H1 (cell line): ENCODE measurements around the gene AMOTL2. TPM values are rescaled to one million over a fixed set of nuclear protein-coding genes. Genes with fewer than 3 reads are reported as not detected.

Experiments
- CTCF ChIA-PET: fragments of 300-600 bp; sonication (Branson Sonifier 250); formaldehyde crosslinking; loops from one replicate; lab custom pipeline; 2021; ENCODE audit not compliant: partially characterized antibody; lab: Charles Lee
- POLR2A ChIA-PET: fragments of 300-600 bp; sonication (Branson Sonifier 250); formaldehyde crosslinking; loops from one replicate; lab custom pipeline; 2021; ENCODE audit warnings: inconsistent platforms; ENCODE audit not compliant: partially characterized antibody; lab: Charles Lee
- DNase-seq, 2 experiments: peaks; one replicate each; pipeline versions ENCODE4 v3.0.0 to v3.0.0-alpha.2; 2010 to 2022; ENCODE audit warnings: low spot score in 2 of 2, low read depth in 1 of 2, mixed read lengths in 1 of 2
- FAIRE-seq: peaks from 2 replicates; lab custom pipeline; 2011; peaks lifted over from hg19 to GRCh38; lab: Jason Lieb, UNC
- H2AFZ ChIP-seq: 2 replicates; pipeline ENCODE4 v1.8.1; 2012; ENCODE audit warnings: low read length, inconsistent platforms
- H2AK5ac ChIP-seq: 2 replicates; pipeline ENCODE4 v1.6.1; 2013; ENCODE audit warnings: low read depth, low read length
- H2BK120ac ChIP-seq: replicated peaks from 2 replicates; pipeline ENCODE3; 2013; ENCODE audit warnings: low read depth, low read length, inconsistent platforms
- H2BK12ac ChIP-seq: 2 replicates; pipeline ENCODE4 v1.6.1; 2013; ENCODE audit warnings: low read depth, low read length
- H2BK15ac ChIP-seq: 2 replicates; pipeline ENCODE4 v1.6.1; 2013; ENCODE audit warnings: low read length
- H2BK20ac ChIP-seq: 2 replicates; pipeline ENCODE4 v1.6.1; 2013; ENCODE audit warnings: low read length
- H2BK5ac ChIP-seq: 2 replicates; pipeline ENCODE4 v1.6.1; 2013; ENCODE audit warnings: low read depth, low read length
- H3K14ac ChIP-seq: 2 replicates; pipeline ENCODE4 v1.6.1; 2013; ENCODE audit warnings: inconsistent platforms; ENCODE audit not compliant: insufficient read length
- H3K18ac ChIP-seq: 2 replicates; pipeline ENCODE4 v1.6.1; 2013; ENCODE audit warnings: low read length; ENCODE audit errors: extremely low read depth
- H3K23ac ChIP-seq: 2 replicates; pipeline ENCODE4 v1.6.1; 2013; ENCODE audit warnings: inconsistent platforms; ENCODE audit not compliant: insufficient read length
- H3K23me2 ChIP-seq: 2 replicates; pipeline ENCODE4 v1.6.1; 2013; ENCODE audit warnings: low read depth, low read length
- H3K27ac ChIP-seq: 2 replicates; pipeline ENCODE4 v1.6.1; 2011; ENCODE audit warnings: low read depth, low read length, inconsistent platforms
- H3K27me3 ChIP-seq, 4 experiments: replicated peaks in 1 of 4; 1 replicate in 1 of 4; 2 replicates in 3 of 4; pipeline versions ENCODE4 v1.6.1 to v1.8.1; 2011 to 2013; ENCODE audit warnings: low read length in 3 of 4, mild to moderate bottlenecking in 3 of 4, inconsistent platforms in 2 of 4, mixed read lengths in 2 of 4, moderate library complexity in 1 of 4; ENCODE audit not compliant: control insufficient read depth in 3 of 4, insufficient read depth in 3 of 4; ENCODE audit errors: extremely low read depth in 1 of 4
- H3K36me3 ChIP-seq, 4 experiments: 2 replicates each; pipeline versions ENCODE4 v1.6.1 to v1.8.1; 2011 to 2013; ENCODE audit warnings: mild to moderate bottlenecking in 4 of 4, low read length in 3 of 4, moderate library complexity in 2 of 4, control low read depth in 1 of 4, inconsistent platforms in 1 of 4; ENCODE audit not compliant: insufficient read depth in 4 of 4, control insufficient read depth in 2 of 4
- H3K4ac ChIP-seq: replicated peaks from 2 replicates; pipeline ENCODE3; 2013; ENCODE audit warnings: low read length, low read depth, mixed read lengths, inconsistent platforms; ENCODE audit not compliant: insufficient read length
- H3K4me1 ChIP-seq, 4 experiments: replicated peaks in 1 of 4; 1 replicate in 1 of 4; 2 replicates in 3 of 4; pipeline versions ENCODE4 v1.6.1 to v1.8.1; 2011 to 2013; ENCODE audit warnings: low read length in 3 of 4, inconsistent platforms in 2 of 4, mixed read lengths in 1 of 4; ENCODE audit not compliant: insufficient read depth in 4 of 4, control insufficient read depth in 3 of 4
- H3K4me2 ChIP-seq, 2 experiments: 2 replicates each; pipeline versions ENCODE4 v1.6.1 to v1.8.1; 2011 to 2013; ENCODE audit warnings: low read depth in 2 of 2, low read length in 2 of 2, control low read depth in 1 of 2, inconsistent platforms in 1 of 2, mild to moderate bottlenecking in 1 of 2; ENCODE audit not compliant: insufficient read depth in 1 of 2
- H3K4me3 ChIP-seq, 4 experiments: fragments of 200-600, 300-600 bp in 1 of 4; sonication (generic), shearing (Covaris generic), sonication (Bioruptor Twin) in 1 of 4; 2 replicates each; pipeline versions ENCODE4 v1.5.1 to v1.8.1; 2011 to 2016; ENCODE audit warnings: low read length in 4 of 4, low read depth in 3 of 4, control low read depth in 2 of 4, inconsistent platforms in 2 of 4, mild to moderate bottlenecking in 2 of 4, mixed read lengths in 1 of 4, moderate library complexity in 1 of 4; ENCODE audit not compliant: insufficient read depth in 2 of 4; ENCODE audit errors: extremely low read depth in 1 of 4
- H3K56ac ChIP-seq: replicated peaks from 2 replicates; pipeline ENCODE3; 2013; ENCODE audit warnings: low read depth, mild to moderate bottlenecking, mixed read lengths, low read length, inconsistent platforms; ENCODE audit not compliant: insufficient read length
- H3K79me1 ChIP-seq: 2 replicates; pipeline ENCODE4 v1.6.1; 2013; ENCODE audit warnings: low read depth, low read length, control low read depth
- H3K79me2 ChIP-seq, 2 experiments: 2 replicates each; pipeline versions ENCODE4 v1.6.1 to v1.8.1; 2012 to 2013; ENCODE audit warnings: low read length in 2 of 2, mild to moderate bottlenecking in 2 of 2, inconsistent platforms in 1 of 2; ENCODE audit not compliant: insufficient read depth in 2 of 2, control insufficient read depth in 1 of 2
- H3K9ac ChIP-seq, 4 experiments: replicated peaks in 1 of 4; 1 replicate in 1 of 4; 2 replicates in 3 of 4; pipeline versions ENCODE4 v1.6.1 to v1.8.1; 2011 to 2013; ENCODE audit warnings: low read depth in 3 of 4, low read length in 3 of 4, control low read depth in 2 of 4, mild to moderate bottlenecking in 2 of 4, moderate library complexity in 2 of 4, inconsistent platforms in 1 of 4; ENCODE audit errors: extremely low read depth in 1 of 4
- H3K9me3 ChIP-seq, 2 experiments: 2 replicates each; pipeline versions ENCODE4 v1.6.1 to v1.8.1; 2012 to 2013; ENCODE audit warnings: mild to moderate bottlenecking in 2 of 2, moderate library complexity in 2 of 2, control low read depth in 1 of 2, inconsistent platforms in 1 of 2, low read depth in 1 of 2, low read length in 1 of 2, mixed read lengths in 1 of 2; ENCODE audit not compliant: insufficient read depth in 2 of 2
- H4K20me1 ChIP-seq, 2 experiments: replicated peaks in 1 of 2; 2 replicates each; pipeline versions ENCODE3 to v1.8.1; 2011 to 2013; ENCODE audit warnings: inconsistent platforms in 2 of 2, low read length in 2 of 2, mild to moderate bottlenecking in 1 of 2; ENCODE audit not compliant: insufficient read depth in 2 of 2, control insufficient read depth in 1 of 2
- H4K5ac ChIP-seq: 2 replicates; pipeline ENCODE4 v1.6.1; 2013; ENCODE audit warnings: low read length, low read depth, mixed read lengths, inconsistent platforms; ENCODE audit not compliant: insufficient read length
- H4K8ac ChIP-seq: 2 replicates; pipeline ENCODE4 v1.8.0; 2013; ENCODE audit warnings: mild to moderate bottlenecking, moderate library complexity, low read length, inconsistent platforms; ENCODE audit not compliant: insufficient read depth; ENCODE audit errors: extremely low read depth
- H4K91ac ChIP-seq: replicated peaks from 2 replicates; pipeline ENCODE3; 2013; ENCODE audit warnings: low read length, mixed read lengths, inconsistent platforms; ENCODE audit not compliant: insufficient read length
- ASH2L ChIP-seq: fragments of 200-600, 300-600 bp; sonication (generic); IDR thresholded peaks from one replicate; pipeline ENCODE4 v1.7.1; 2017; ENCODE audit warnings: low read length
- BACH1 ChIP-seq: IDR thresholded peaks from 2 replicates; pipeline ENCODE4 v1.6.1; 2012; ENCODE audit warnings: low read length, improper control_type of control experiment
- BRCA1 ChIP-seq: IDR thresholded peaks from 2 replicates; pipeline ENCODE4 v1.6.1; 2012; ENCODE audit warnings: low read depth, low read length, improper control_type of control experiment
- CEBPB ChIP-seq: IDR thresholded peaks from 2 replicates; pipeline ENCODE4 v1.6.1; 2012; ENCODE audit warnings: low read depth, low read length
- EP300 ChIP-seq, 2 experiments: IDR thresholded peaks; 1 replicate in 1 of 2; 2 replicates in 1 of 2; pipeline ENCODE4 v1.6.1; 2011 to 2012; ENCODE audit warnings: low read depth in 2 of 2, low read length in 2 of 2, mild to moderate bottlenecking in 2 of 2, borderline replicate concordance in 1 of 2, inconsistent platforms in 1 of 2, moderate library complexity in 1 of 2
- EZH2 ChIP-seq: fragments of 200-600 bp; sonication (generic); IDR thresholded peaks from 2 replicates; pipeline ENCODE4 v1.7.1; 2012; ENCODE audit warnings: low read depth, mild to moderate bottlenecking, moderate library complexity, low read length, inconsistent platforms; ENCODE audit not compliant: severe bottlenecking
- GABPA ChIP-seq: IDR thresholded peaks from 2 replicates; pipeline ENCODE4 v1.6.1; 2011; ENCODE audit warnings: mild to moderate bottlenecking, low read length, moderate library complexity, borderline replicate concordance; ENCODE audit not compliant: insufficient read depth
- GTF2F1 ChIP-seq: IDR thresholded peaks from 2 replicates; pipeline ENCODE4 v1.6.1; 2012; ENCODE audit warnings: low read depth, low read length, improper control_type of control experiment, borderline replicate concordance
- NANOG ChIP-seq: IDR thresholded peaks from 2 replicates; pipeline ENCODE4 v1.6.1; 2011; ENCODE audit warnings: low read length, low read depth, mild to moderate bottlenecking, inconsistent platforms; ENCODE audit not compliant: insufficient read depth, poor library complexity, severe bottlenecking
- RNF2 ChIP-seq: fragments of 200-900, 300-1000 bp; sonication (generic); IDR thresholded peaks from 2 replicates; pipeline ENCODE4 v1.7.1; 2016; ENCODE audit warnings: borderline replicate concordance, low read depth, mild to moderate bottlenecking, antibody characterized with exemption, low read length; ENCODE audit not compliant: poor library complexity, severe bottlenecking; ENCODE audit errors: missing control alignments
- SAP30 ChIP-seq: fragments of 300-600 bp; sonication (generic); IDR thresholded peaks from 2 replicates; pipeline ENCODE4 v1.7.1; 2012; ENCODE audit warnings: low read length, moderate library complexity, mild to moderate bottlenecking, inconsistent platforms; ENCODE audit not compliant: insufficient read depth, insufficient replicate concordance
- SP1 ChIP-seq: IDR thresholded peaks from 2 replicates; pipeline ENCODE4 v1.6.1; 2011; ENCODE audit warnings: low read depth, low read length
- SP2 ChIP-seq: IDR thresholded peaks from 2 replicates; pipeline ENCODE4 v1.6.1; 2012; ENCODE audit warnings: mild to moderate bottlenecking, low read length, inconsistent platforms
- TBP ChIP-seq: IDR thresholded peaks from 2 replicates; pipeline ENCODE4 v1.6.1; 2011; ENCODE audit warnings: low read depth, low read length, improper control_type of control experiment
- WGBS, 2 experiments: shearing (Covaris generic) in 1 of 2; methylation state at CpG; one replicate each; pipeline versions ENCODE4 v1.1.6 to v1.1.7; 2013 to 2015; ENCODE audit warnings: low lambda C conversion rate in 2 of 2, mixed read lengths in 2 of 2, inconsistent platforms in 1 of 2, low coverage in 1 of 2, missing lambda C conversion rate in 1 of 2; ENCODE audit not compliant: insufficient replicate concordance in 2 of 2, insufficient coverage in 1 of 2, insufficient read length in 1 of 2; ENCODE audit errors: extremely low coverage in 1 of 2, missing lambda C conversion rate in 1 of 2; 5-methylcytosine and 5-hydroxymethylcytosine counted together
- polyA plus RNA-seq, 7 experiments: library from polyadenylated mRNA; depleted of rRNA in 3 of 7; stranded (reverse) in 5 of 7; unstranded in 2 of 7; fragments of >200 nt in 5 of 7; fragments of 200-250 nt in 2 of 7; gene quantifications; 1 replicate in 5 of 7; 2 replicates in 1 of 7; 4 replicates in 1 of 7; pipeline versions ENCODE4 v1.2.1 to v1.2.3, GENCODE V29; 2011 to 2013; ENCODE audit warnings: missing spikeins in 2 of 7, mixed read lengths in 2 of 7
- total RNA-seq: library from RNA; stranded (reverse); fragmentation: NEBNext Ultra II Directional; extraction: Animal tissue kit (Norgen Biotek cat#: 25700); gene quantifications from 2 replicates; pipeline ENCODE4 v1.2.1, GENCODE V29; 2021

The AMOTL2 gene
- total and polyA plus RNA-seq, 2 of the 8 experiments (the other 6 are each of a cell fraction or from before 2014, with no cell fraction given): 19.0 to 63.7 TPM

GRCh38 chr3:134306320-134306719 is 67.9 kb downstream of the AMOTL2 start:
- CTCF ChIA-PET: interaction anchor here (0.7 to 10.1 kb wide), 8 partner anchors 55 to 177 kb away, joined by 3 to 95 read pairs (median 5); no protein-coding TSS in a partner anchor
- TF ChIP-seq EZH2: no peak
- no peak for TF ChIP-seq GTF2F1
- no peak for TF ChIP-seq RNF2
- no peak for TF ChIP-seq CEBPB
- no peak for TF ChIP-seq ASH2L
- TF ChIP-seq GABPA: no peak
- no peak for TF ChIP-seq SP2
- TF ChIP-seq EP300 (IDR thresholded peaks at IDR 0.05; ENCODE audit: borderline replicate concordance in 1 of 2, low read depth in 2 of 2, low read length in 2 of 2): no peak
- no peak for TF ChIP-seq BRCA1
- no peak for TF ChIP-seq TBP
- no peak for TF ChIP-seq SP1
- no peak for TF ChIP-seq BACH1
- TF ChIP-seq SAP30: no peak
- TF ChIP-seq NANOG: no peak

More at GRCh38 chr3:134306320-134306719, 67.9 kb downstream of the AMOTL2 start:
- Histone ChIP-seq H2AFZ (no peak overlapping the region), H3K79me2 (no peaks in the 10 kb centered on the region), H3K14ac (no peak overlapping the region), H3K4me1 (peaks cover 0 to 9% (median 5%) of the 10 kb centered on the region in 4 experiments; a peak in 4 of 7 replicates), H3K36me3 (no peaks in the 10 kb centered on the region), H3K18ac (no peak overlapping the region), H4K20me1 (no peaks in the 10 kb centered on the region), H3K27me3 (no peaks in the 10 kb centered on the region), H3K4me3 (no peak overlapping the region), H4K8ac (no peak overlapping the region), H2BK120ac (no peak overlapping the region), H2BK20ac (no peak overlapping the region), H3K9ac (no peak overlapping the region), H3K23ac (no peak overlapping the region), H3K23me2 (no peaks in the 10 kb centered on the region), H2BK12ac (no peak overlapping the region), H3K4ac (no peak overlapping the region), H2AK5ac (no peak overlapping the region), H2BK15ac (no peak overlapping the region), H2BK5ac (no peak overlapping the region), H3K79me1 (no peaks in the 10 kb centered on the region), H3K4me2 (no peak overlapping the region), H3K56ac (no peak overlapping the region), H3K9me3 (no peaks in the 10 kb centered on the region), H3K27ac (no peak overlapping the region), H4K5ac (no peak overlapping the region), H4K91ac (no peak overlapping the region)
- DNase-seq (no peak), FAIRE-seq (no peak)
- WGBS, 2 experiments: 89% methylated on average over 7 of the region's 7 CpGs; no CpG with 5 or more reads in 1 of the 2 experiments
- POLR2A ChIA-PET: interaction anchor here (0.7 to 27.3 kb wide), 3 partner anchors 57 to 171 kb away, joined by 3 to 804 read pairs (median 4); partner anchors contain the start of gene AMOTL2
